IMR-90 (cell line): ENCODE results near the gene LTA. TPM values are rescaled to one million over a fixed set of nuclear protein-coding genes. Genes with fewer than 3 reads are reported as not detected.

ENCODE experiments used
- ATAC-seq: fragments of 200-7000 bp; cut with Tn5 transposase; 2 replicates; pipeline ENCODE4 v1.9.1; 2020; ENCODE audit warnings: low read depth, mild to moderate bottlenecking, moderate library complexity
- BruUV-seq: library from RNA; stranded (reverse); fragments of 400-500 nt; replicated peaks from 2 replicates; lab custom pipeline; 2021; lab: Mats Ljungman, UMichigan
- CTCF ChIA-PET: fragments of 300-600 bp; formaldehyde crosslinking; extraction: SDS; loops from one replicate; lab custom pipeline; 2021; ENCODE audit warnings: antibody characterized with exemption; lab: Yijun Ruan, JAX
- POLR2A ChIA-PET: fragments of 300-600 bp; sonication (Branson Sonifier 250); formaldehyde crosslinking; loops from one replicate; lab custom pipeline; 2022; ENCODE audit warnings: antibody characterized with exemption; ENCODE audit not compliant: unreplicated experiment; lab: Charles Lee
- DNase-seq: peaks from one replicate; pipeline ENCODE4 v3.0.0; 2013
- H2AFZ ChIP-seq: replicated peaks from 2 replicates; pipeline ENCODE3; 2013; ENCODE audit warnings: low read length, mild to moderate bottlenecking; ENCODE audit not compliant: poor library complexity
- H2AK5ac ChIP-seq: 2 replicates; pipeline ENCODE4 v1.6.1; 2013; ENCODE audit warnings: low read depth, low read length, inconsistent platforms
- H2AK9ac ChIP-seq: replicated peaks from 2 replicates; pipeline ENCODE3; 2013; ENCODE audit warnings: mild to moderate bottlenecking, low read depth, low read length, moderate library complexity; ENCODE audit not compliant: poor library complexity
- H2BK120ac ChIP-seq: 2 replicates; pipeline ENCODE4 v1.6.1; 2013; ENCODE audit warnings: low read depth, low read length, inconsistent platforms
- H2BK15ac ChIP-seq: 3 replicates; pipeline ENCODE4 v1.6.1; 2013; ENCODE audit warnings: low read depth, low read length, inconsistent platforms
- H2BK20ac ChIP-seq: 2 replicates; pipeline ENCODE4 v1.6.1; 2013; ENCODE audit warnings: low read depth, mild to moderate bottlenecking, inconsistent platforms, low read length, moderate library complexity
- H2BK5ac ChIP-seq: 2 replicates; pipeline ENCODE4 v1.6.1; 2013; ENCODE audit warnings: mild to moderate bottlenecking, low read depth, low read length, inconsistent platforms; ENCODE audit not compliant: poor library complexity, severe bottlenecking
- H3K14ac ChIP-seq: replicated peaks from 2 replicates; pipeline ENCODE4 v1.6.1; 2013; ENCODE audit warnings: low read depth, low read length, inconsistent platforms
- H3K18ac ChIP-seq: 2 replicates; pipeline ENCODE4 v1.6.1; 2013; ENCODE audit warnings: low read depth, low read length, control low read depth
- H3K23ac ChIP-seq: 2 replicates; pipeline ENCODE4 v1.6.1; 2013; ENCODE audit warnings: low read depth, low read length, inconsistent platforms
- H3K27ac ChIP-seq: 2 replicates; pipeline ENCODE4 v1.5.1; 2013; ENCODE audit warnings: mild to moderate bottlenecking, control low read depth, low read length; ENCODE audit not compliant: insufficient read depth
- H3K27me3 ChIP-seq: 2 replicates; pipeline ENCODE4 v1.6.1; 2013; ENCODE audit warnings: low read length; ENCODE audit not compliant: control insufficient read depth, insufficient read depth
- H3K36me3 ChIP-seq: 2 replicates; pipeline ENCODE4 v1.6.1; 2013; ENCODE audit warnings: low read length, mixed read lengths; ENCODE audit not compliant: control insufficient read depth, insufficient read depth
- H3K4ac ChIP-seq: 2 replicates; pipeline ENCODE4 v1.6.1; 2013; ENCODE audit warnings: low read depth, low read length, inconsistent platforms
- H3K4me1 ChIP-seq: 2 replicates; pipeline ENCODE4 v1.6.1; 2013; ENCODE audit warnings: low read length, mixed read lengths; ENCODE audit not compliant: control insufficient read depth, insufficient read depth
- H3K4me2 ChIP-seq: 2 replicates; pipeline ENCODE4 v1.6.1; 2013; ENCODE audit warnings: low read depth, mild to moderate bottlenecking, control low read depth, low read length, moderate library complexity
- H3K4me3 ChIP-seq: 2 replicates; pipeline ENCODE4 v1.5.1; 2013; ENCODE audit warnings: low read depth, mild to moderate bottlenecking, control low read depth, low read length, moderate library complexity; ENCODE audit not compliant: insufficient read depth
- H3K56ac ChIP-seq: 2 replicates; pipeline ENCODE4 v1.6.1; 2013; ENCODE audit warnings: low read length, inconsistent platforms; ENCODE audit not compliant: insufficient read depth; ENCODE audit errors: extremely low read depth
- H3K79me1 ChIP-seq, 2 experiments: 2 replicates each; pipeline ENCODE4 v1.6.1; 2013; ENCODE audit warnings: low read length in 2 of 2, inconsistent platforms in 1 of 2, low read depth in 1 of 2
- H3K9ac ChIP-seq: 2 replicates; pipeline ENCODE4 v1.6.1; 2013; ENCODE audit warnings: low read depth, low read length, control low read depth
- H3K9me1 ChIP-seq: 2 replicates; pipeline ENCODE4 v1.6.1; 2013; ENCODE audit warnings: low read length, inconsistent platforms; ENCODE audit not compliant: insufficient read depth
- H3K9me3 ChIP-seq: 2 replicates; pipeline ENCODE4 v1.6.1; 2013; ENCODE audit warnings: low read length; ENCODE audit not compliant: control insufficient read depth, insufficient read depth
- H4K20me1 ChIP-seq: 2 replicates; pipeline ENCODE4 v1.6.1; 2013; ENCODE audit warnings: low read length, inconsistent platforms; ENCODE audit not compliant: insufficient read depth
- H4K5ac ChIP-seq: 2 replicates; pipeline ENCODE4 v1.6.1; 2013; ENCODE audit warnings: mild to moderate bottlenecking, low read depth, low read length, control low read depth
- H4K8ac ChIP-seq, 2 experiments: 2 replicates each; pipeline ENCODE4 v1.6.1; 2013; ENCODE audit warnings: low read depth in 2 of 2, low read length in 2 of 2, control low read depth in 1 of 2, inconsistent platforms in 1 of 2
- H4K91ac ChIP-seq: 2 replicates; pipeline ENCODE4 v1.6.1; 2013; ENCODE audit warnings: low read depth, low read length, inconsistent platforms; ENCODE audit not compliant: insufficient read depth
- BHLHE40 ChIP-seq: fragments of 150-350 bp; IDR thresholded peaks from 2 replicates; pipeline ENCODE4 v1.6.1; 2016; ENCODE audit warnings: mild to moderate bottlenecking, low read depth, low read length
- CTCF ChIP-seq: conservative IDR thresholded peaks from 2 replicates; pipeline ENCODE4 v1.5.1; 2012; ENCODE audit warnings: mild to moderate bottlenecking, low read depth, low read length, improper control_type of control experiment
- MAZ ChIP-seq: IDR thresholded peaks from 2 replicates; pipeline ENCODE4 v1.6.1; 2012; ENCODE audit warnings: low read depth, mild to moderate bottlenecking, low read length, improper control_type of control experiment, moderate library complexity, borderline replicate concordance
- MXI1 ChIP-seq: IDR thresholded peaks from 2 replicates; pipeline ENCODE4 v1.6.1; 2012; ENCODE audit warnings: low read depth, mild to moderate bottlenecking, low read length, moderate library complexity, borderline replicate concordance
- RAD21 ChIP-seq: IDR thresholded peaks from 2 replicates; pipeline ENCODE4 v1.6.1; 2012; ENCODE audit warnings: low read length, improper control_type of control experiment
- RFX5 ChIP-seq: IDR thresholded peaks from 2 replicates; pipeline ENCODE4 v1.8.0; 2012; ENCODE audit warnings: low read depth, mild to moderate bottlenecking, low read length, moderate library complexity
- SMC3 ChIP-seq: fragments of 150-350 bp; IDR thresholded peaks from 2 replicates; pipeline ENCODE4 v1.6.1; 2016; ENCODE audit warnings: low read depth, mild to moderate bottlenecking, antibody characterized with exemption, low read length, moderate library complexity
- WGBS, 2 experiments: methylation state at CpG; one replicate each; pipeline versions ENCODE4 v1.1.5 to v1.1.7; 2013; ENCODE audit warnings: missing lambda C conversion rate in 2 of 2; ENCODE audit not compliant: insufficient read length in 1 of 2; ENCODE audit errors: extremely low coverage in 2 of 2; 5-methylcytosine and 5-hydroxymethylcytosine counted together
- dilution Hi-C: fragments of 300-500 bp; cut with HindIII; formaldehyde crosslinking; loops from one replicate; pipeline ENCODE4 v1.14.3; 2018; ENCODE audit warnings: low sequenced_read_pairs; ENCODE audit not compliant: unreplicated experiment
- in situ Hi-C: fragments of 300-500 bp; cut with MboI; formaldehyde crosslinking; loops from 3 replicates; pipeline ENCODE4 v1.14.3; 2019; ENCODE audit warnings: low sequenced_read_pairs, inconsistent platforms, mixed read lengths
- intact Hi-C: fragments of 100-400 bp; cut with micrococcal nuclease; formaldehyde crosslinking; loops from 2 replicates; pipeline ENCODE4 v1.10.0; 2022
- polyA plus RNA-seq, 3 experiments: library from polyadenylated mRNA; depleted of rRNA; stranded (reverse); fragments of >200 nt; gene quantifications; 2 replicates each; pipeline ENCODE4 v1.2.3, GENCODE V29; 2012; ENCODE audit warnings: low replicate concordance in 1 of 3
- total RNA-seq: library from RNA; depleted of rRNA; stranded (reverse); fragments of >200 nt; gene quantifications from 2 replicates; pipeline ENCODE4 v1.2.3, GENCODE V29; 2012

LTA gene
- total and polyA plus RNA-seq, 2 of the 4 experiments (the other 2 are of a cell fraction), result not detected

- H2BK20ac ChIP-seq, result no peak overlapping the region
- H4K5ac ChIP-seq, result no peak overlapping the region
- no peak overlapping the region for H4K91ac ChIP-seq
- H3K9ac ChIP-seq, result no peak overlapping the region
- TF ChIP-seq MXI1 (no peak), RAD21 (peak; percentile 42), RFX5 (no peak), BHLHE40 (no peak), CTCF (peak; percentile 37), SMC3 (peak; percentile 44), MAZ (no peak)
- no TSS peak for BruUV-seq
- H3K4me2 ChIP-seq, result no peak overlapping the region
- H3K79me1 ChIP-seq, result no peaks in the 10 kb centered on the region
- peaks cover 3% of the 10 kb centered on the region; the same call in 1 of the 2 replicates for H3K9me1 ChIP-seq
- H3K18ac ChIP-seq, result no peak overlapping the region
- WGBS, 2 experiments, result 20% methylated on average over 2 of the region's 2 CpGs; no CpG with 5 or more reads in 1 of the 2 experiments
- POLR2A ChIA-PET, result interaction anchor here (0.6 kb wide), 1 partner anchor 72 kb away, joined by 4 read pairs; no protein-coding TSS in a partner anchor
- no peak overlapping the region for H2AK5ac ChIP-seq
- H3K4ac ChIP-seq, result no peak overlapping the region
- no peak overlapping the region for H3K56ac ChIP-seq
- no peak overlapping the region for H3K14ac ChIP-seq
- no peak overlapping the region for H2AFZ ChIP-seq
- no peaks in the 10 kb centered on the region for H3K36me3 ChIP-seq
- no peaks in the 10 kb centered on the region; the same call in 1 of the 2 replicates for H3K27me3 ChIP-seq
- H2BK15ac ChIP-seq, result no peak overlapping the region
- no peak overlapping the region for H2BK120ac ChIP-seq
- intact Hi-C loops (loop anchor here (5.0 kb wide), 1 partner anchor 200 kb away; no protein-coding TSS in a partner anchor), dilution Hi-C loops (no loop called here), in situ Hi-C loops (loop anchor here (5.0 kb wide), 2 partner anchors 50 to 105 kb away; partner anchors contain the start of genes ATP6V1G2 and NFKBIL1)
- H3K4me3 ChIP-seq, result no peak overlapping the region
- peak; percentile 31 for DNase-seq
- ATAC-seq, result peak; percentile 56; the same call in 1 of the 2 replicates
- H3K9me3 ChIP-seq, result no peaks in the 10 kb centered on the region
- no peak overlapping the region for H2BK5ac ChIP-seq
- no peaks in the 10 kb centered on the region for H3K4me1 ChIP-seq
- H4K8ac ChIP-seq, result no peak overlapping the region
- H3K27ac ChIP-seq, result no peak overlapping the region
- no peak overlapping the region for H3K23ac ChIP-seq
- H4K20me1 ChIP-seq, result no peaks in the 10 kb centered on the region
- no peak overlapping the region for H2AK9ac ChIP-seq
- CTCF ChIA-PET, result interaction anchor here (1.0 to 2.1 kb wide), 2 partner anchors 16 to 51 kb away, joined by 3 to 15 read pairs; partner anchors contain the start of gene ATP6V1G2
These were observed 24.9 kb downstream of the LTA start for GRCh38 chr6:31597006-31597405.
